GM18861 (cell line): Measurements from ENCODE around the gene KRTAP12-1.
"Not testable (repeated sequence)": the region's sequence is repeated elsewhere in the genome, so short reads cannot be mapped to it uniquely, and the experiment has no call there.

Source experiments
- ATAC-seq: cut with Tn5 transposase; IDR thresholded peaks from one replicate; pipeline ENCODE4 v1.9.1; 2021; ENCODE audit not compliant: unreplicated experiment

Gene KRTAP12-1

DNA sequence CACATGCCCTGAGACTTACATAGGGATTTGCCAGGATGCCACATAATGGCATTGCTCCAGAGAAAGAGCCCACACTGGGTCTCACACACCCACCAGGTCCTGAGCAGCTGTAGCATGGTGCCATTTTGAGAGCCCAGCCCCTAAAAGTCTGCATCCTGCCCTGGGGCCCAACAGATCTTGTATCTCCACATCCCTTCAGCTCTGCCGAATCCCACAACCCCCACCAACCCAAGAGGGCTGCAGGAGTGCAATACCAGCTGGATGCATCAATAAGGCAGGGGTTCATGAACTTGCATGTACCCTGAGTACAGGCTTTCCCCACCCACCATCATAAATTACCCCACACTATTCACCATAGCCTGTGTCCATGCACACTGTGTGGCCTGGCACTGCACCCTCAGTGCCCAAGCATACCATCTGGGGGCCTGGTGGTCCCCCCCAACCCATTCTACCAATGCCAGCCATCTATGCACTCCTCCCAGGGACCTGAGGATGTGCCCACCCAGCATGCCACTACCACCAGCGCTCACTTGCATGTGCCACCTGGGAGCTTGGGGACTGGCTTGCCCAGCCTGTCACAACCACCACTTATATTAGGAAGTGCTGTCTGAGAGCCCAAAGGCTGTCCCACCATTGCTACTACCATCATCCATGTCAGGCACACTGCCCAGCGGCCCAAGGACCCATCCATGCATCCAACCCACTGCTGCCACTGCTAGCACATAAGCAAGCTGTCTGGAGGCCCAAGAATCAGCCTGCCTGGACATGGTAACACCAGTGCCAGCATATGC lies 11.1 kb downstream of the KRTAP12-1 start:
- ATAC-seq, result no peak

DNA sequence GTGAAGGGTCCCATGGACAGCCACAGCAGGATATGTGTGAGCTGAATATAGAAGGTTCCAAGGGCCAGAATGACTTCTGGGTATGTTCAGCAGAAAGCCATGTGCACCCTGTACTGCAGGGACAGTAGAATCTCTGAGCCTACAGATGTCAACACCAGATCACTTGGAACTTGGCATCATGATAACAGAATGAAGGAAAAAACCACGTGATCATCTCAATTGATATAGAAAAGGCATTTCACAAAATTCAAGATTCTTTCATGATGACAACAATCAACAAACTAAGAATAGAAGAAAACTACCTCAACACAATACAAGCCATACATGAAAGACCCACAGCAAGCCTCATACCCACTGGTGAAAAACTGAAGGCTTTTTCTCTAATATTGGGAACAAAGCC lies 14.4 kb downstream of the KRTAP12-1 start:
- ATAC-seq, result no peak

DNA sequence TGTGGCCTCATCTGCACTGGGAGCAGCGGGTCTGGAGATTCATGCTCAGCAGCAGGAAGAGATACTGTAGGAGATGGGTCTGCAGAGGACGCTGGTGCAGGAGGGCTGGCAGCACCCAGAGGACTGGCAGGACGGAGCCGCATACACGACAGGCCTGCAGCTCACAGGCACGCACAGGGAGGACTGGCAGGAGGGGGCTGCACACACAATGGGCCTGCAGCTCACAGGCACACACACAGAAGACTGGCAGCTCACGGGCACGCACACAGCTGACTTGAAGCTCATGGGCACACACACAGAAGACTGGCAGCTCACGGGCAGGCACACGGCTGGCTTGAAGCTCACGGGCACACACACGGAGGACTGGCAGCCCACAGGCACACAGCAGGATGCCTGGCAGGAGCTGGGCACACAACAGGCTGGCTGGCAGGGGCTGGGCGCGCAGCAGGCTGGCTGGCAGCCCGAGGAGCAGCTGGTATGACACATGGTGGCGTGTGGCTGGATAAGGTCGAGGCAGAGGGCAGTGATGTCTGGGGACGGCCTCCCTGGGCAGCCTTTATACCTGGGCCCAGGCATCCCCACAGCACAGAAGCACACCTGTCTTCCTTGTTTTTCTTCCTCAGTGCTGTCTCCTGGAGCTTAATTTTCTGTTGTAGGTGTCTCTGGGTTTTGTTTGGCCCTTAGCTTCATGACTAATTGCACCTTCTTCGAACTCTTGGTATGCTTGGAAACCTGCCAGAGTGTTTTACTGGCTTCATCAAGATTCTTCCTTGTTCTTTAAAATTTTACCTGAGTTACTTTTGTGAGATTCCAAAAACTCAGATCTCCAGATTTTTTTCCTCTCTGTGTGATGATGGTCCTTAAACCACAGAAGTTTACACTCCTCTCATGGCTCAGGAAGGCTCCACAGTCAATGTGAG lies 15.3 kb downstream of the KRTAP12-1 start, which contains the start of gene KRTAP12-2:
KRTAP12-2 (minus strand) TSS at position 527 of the 920 bp plus-strand sequence; CDS start at position 486, 41 bp downstream.
- no peak for ATAC-seq

- ATAC-seq, result no peak
These were observed 17.3 kb downstream of the KRTAP12-1 start for GRCh38 chr21:44664691-44665090.

DNA sequence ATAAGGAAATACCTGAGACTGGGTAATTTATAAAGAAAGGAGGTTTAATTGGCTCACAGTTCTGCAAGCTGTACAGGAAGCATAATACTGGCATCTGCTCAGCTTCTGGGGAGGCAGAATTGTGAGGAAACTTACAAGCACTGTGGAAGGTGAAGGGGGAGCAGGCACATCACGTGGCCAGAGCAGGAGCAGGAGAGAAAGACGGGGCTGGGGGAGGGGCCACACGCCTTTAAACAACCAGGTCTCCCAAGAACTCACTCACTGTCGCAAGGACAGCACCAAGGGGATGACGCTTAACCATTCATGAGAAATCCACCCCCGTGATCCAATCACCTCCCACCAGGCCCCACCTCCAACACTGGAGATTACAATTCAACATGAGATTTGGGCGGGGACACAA lies 20.4 kb downstream of the KRTAP12-1 start:
- ATAC-seq, result not testable (repeated sequence)

GRCh38 chr21:44658913-44659595 lies 22.9 kb downstream of the KRTAP12-1 start:
- no peak for ATAC-seq

DNA sequence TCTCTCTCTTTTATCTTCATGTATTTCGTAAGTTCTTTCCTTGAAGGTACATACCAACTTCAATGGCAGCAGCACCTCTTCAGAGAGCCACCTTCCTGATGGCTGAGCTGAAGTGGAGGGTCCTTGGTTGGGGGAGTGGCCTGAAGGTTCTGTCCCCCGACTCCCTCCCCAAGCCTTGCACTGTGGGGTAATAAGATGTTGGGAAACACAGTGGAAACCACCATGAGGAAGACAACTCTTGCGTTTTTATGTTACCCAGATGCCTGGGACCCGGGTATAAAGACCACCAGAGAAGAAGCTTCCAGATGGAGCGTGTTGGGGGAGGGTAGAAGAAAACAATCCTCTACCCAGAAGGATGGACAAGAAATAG lies 23.4 kb downstream of the KRTAP12-1 start:
- no peak for ATAC-seq

DNA sequence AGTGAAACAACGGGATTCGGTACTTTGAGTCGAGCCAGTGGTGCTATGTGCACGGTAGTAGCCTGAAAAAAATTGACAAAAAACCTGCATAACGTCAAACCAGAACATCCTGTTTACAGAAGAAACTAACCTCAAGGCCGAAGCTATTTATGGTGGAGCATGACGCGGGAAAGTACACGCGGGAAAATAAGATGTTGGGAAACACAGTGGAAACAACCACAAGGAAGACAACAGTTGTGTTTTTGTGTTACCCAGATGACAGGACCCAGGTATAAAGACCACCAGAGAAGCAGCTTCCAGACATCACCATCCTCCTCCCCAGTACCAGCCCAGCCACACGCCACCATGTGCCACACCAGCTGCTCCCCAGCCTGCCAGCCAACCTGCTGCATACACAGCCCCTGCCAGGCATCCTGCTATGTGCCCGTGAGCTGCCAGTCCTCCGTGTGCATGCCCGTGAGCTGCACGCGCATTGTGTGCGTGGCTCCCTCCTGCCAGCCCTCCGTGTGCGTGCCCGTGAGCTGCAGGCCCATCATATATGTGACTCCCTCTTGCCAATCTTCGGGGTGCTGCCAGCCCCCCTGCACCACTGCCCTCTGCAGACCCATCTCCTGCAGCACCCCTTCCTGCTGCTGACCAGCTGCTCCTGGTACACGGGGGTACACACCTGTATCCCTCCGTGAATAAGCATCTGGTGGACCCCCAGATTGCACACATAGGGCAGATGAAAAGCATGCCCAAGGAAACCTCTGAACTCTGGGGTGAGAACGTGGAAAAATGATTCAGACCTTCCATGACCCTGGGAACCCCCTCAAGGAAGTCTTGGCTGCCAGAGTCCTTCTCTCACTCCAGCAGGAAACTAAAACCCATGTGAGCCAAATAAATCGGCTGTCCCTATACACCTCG lies 24.1 kb downstream of the KRTAP12-1 start, which contains the start of gene KRTAP12-3:
KRTAP12-3 (plus strand) TSS at position 298 of the 906 bp plus-strand sequence; CDS start at position 346, 48 bp downstream.
- no peak for ATAC-seq

GRCh38 chr21:44656868-44657267 lies 25.1 kb downstream of the KRTAP12-1 start:
- no peak for ATAC-seq

GRCh38 chr21:44654576-44655175 lies 27.3 kb downstream of the KRTAP12-1 start, which contains the start of gene KRTAP12-4:
TSS of gene KRTAP12-4 (minus strand) at chr21:44654659. CDS start at chr21:44654614, 45 bp downstream.
- ATAC-seq, result no peak

- ATAC-seq, result no peak
These were observed 28.0 kb downstream of the KRTAP12-1 start for GRCh38 chr21:44653656-44654575.

- no peak for ATAC-seq
These were observed 28.8 kb downstream of the KRTAP12-1 start for GRCh38 chr21:44653123-44653522.

DNA sequence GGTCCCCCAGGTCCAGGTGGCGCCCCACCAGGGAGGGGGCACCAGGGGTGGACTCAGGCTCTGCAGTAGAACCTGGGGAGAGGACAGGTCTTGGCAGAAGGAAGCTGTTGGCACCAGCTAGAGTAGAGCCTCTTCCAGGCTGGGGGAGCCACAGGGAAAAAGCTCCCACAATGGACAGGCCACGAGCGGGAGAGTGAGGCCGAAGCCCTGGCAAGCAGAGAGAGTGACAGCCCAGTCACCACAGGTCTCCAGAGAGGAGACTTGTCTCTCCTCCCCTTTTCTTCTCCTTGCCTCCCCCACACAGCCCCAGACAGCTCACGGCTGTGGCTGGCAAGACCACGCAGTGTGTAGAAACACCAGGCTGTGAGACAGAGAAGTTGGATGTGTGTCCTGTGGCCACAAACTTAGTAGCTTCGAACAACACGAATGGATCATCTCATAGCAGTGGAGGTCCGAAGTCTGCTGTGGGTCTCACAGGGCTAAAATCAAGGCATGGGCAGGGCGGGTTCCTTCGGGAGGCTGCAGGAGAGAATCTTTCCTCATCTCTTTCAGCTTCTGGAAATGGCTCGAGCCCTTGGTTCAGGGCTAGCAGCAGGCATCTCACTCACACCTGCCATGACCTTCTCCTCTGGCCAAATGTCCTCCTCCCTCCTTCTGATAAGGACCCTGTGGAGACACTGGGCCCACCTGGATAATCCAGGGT lies 30.8 kb downstream of the KRTAP12-1 start:
- ATAC-seq, result no peak

- ATAC-seq, result no peak
These were observed 31.5 kb downstream of the KRTAP12-1 start for GRCh38 chr21:44650265-44650972.

GRCh38 chr21:44649521-44650100 lies 32.4 kb downstream of the KRTAP12-1 start:
- no peak for ATAC-seq

DNA sequence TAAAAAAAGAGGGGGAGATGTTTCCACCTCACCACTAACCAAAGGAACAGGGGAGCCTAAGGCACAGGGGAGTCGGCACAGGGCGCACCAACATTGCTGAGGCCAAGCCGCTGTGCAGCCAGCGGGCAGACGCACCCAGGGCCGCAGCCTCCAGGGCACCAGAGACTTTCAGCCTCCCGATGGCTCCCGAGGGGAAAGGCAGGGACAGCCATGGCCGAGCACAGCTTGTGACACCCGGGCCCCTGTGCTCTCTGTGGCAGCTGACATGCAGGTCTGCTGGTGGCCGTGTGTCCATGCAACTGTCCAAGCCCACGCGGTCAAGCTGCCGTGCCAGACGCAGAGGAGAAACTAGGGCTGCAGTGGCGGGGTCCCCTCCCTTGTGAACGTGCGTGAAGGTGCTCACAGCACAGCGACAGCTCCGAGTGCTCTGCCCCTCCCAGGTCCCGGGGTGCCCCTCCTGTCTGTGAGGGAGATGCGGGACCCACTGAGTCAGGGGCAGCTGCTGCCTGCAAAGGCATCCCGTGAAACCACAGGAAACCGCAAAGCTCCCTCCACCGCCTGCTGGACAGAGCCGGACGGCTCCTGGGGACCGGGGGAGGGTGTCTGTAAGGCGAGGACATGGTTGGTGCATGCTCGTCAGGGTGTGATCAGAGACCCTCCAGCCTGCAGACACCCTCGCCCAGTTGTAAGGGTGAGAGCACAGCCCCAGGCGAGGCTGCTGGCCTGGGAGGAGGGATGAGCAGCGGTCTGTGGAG lies 33.2 kb downstream of the KRTAP12-1 start:
- ATAC-seq, result no peak
